Mesendoderm (in vitro differentiated cells): ENCODE measurements around the gene IMMP2L.

Source experiments
- DNase-seq: peaks from one replicate; pipeline ENCODE4 v3.0.0; 2013
- H2AK5ac ChIP-seq: 2 replicates; pipeline ENCODE4 v1.6.1; 2013; ENCODE audit warnings: low read length, inconsistent platforms
- H2BK120ac ChIP-seq: 2 replicates; pipeline ENCODE4 v1.6.1; 2013; ENCODE audit warnings: low read depth, mild to moderate bottlenecking, low read length, moderate library complexity, mixed read lengths
- H2BK15ac ChIP-seq: replicated peaks from 2 replicates; pipeline ENCODE4 v1.6.1; 2013; ENCODE audit warnings: low read depth, mild to moderate bottlenecking, moderate library complexity
- H2BK5ac ChIP-seq: 2 replicates; pipeline ENCODE4 v1.6.1; 2013; ENCODE audit warnings: low read length, inconsistent platforms
- H3K18ac ChIP-seq: 2 replicates; pipeline ENCODE4 v1.6.1; 2013; ENCODE audit warnings: mild to moderate bottlenecking, low read length, mixed read lengths
- H3K23ac ChIP-seq: one replicate; pipeline ENCODE4 v1.6.1; 2013; ENCODE audit warnings: low read length
- H3K27ac ChIP-seq: 2 replicates; pipeline ENCODE4 v1.5.1; 2013; ENCODE audit warnings: low read depth, mild to moderate bottlenecking, inconsistent platforms, low read length, moderate library complexity
- H3K27me3 ChIP-seq: 2 replicates; pipeline ENCODE4 v1.6.1; 2013; ENCODE audit warnings: low read length, control low read depth, mild to moderate bottlenecking, inconsistent platforms; ENCODE audit not compliant: insufficient read depth, poor library complexity
- H3K36me3 ChIP-seq: 2 replicates; pipeline ENCODE4 v1.6.1; 2013; ENCODE audit warnings: low read length, inconsistent platforms; ENCODE audit not compliant: control insufficient read depth, insufficient read depth
- H3K4ac ChIP-seq: one replicate; pipeline ENCODE4 v1.6.1; 2013; ENCODE audit warnings: low read depth, mild to moderate bottlenecking, low read length, moderate library complexity
- H3K4me1 ChIP-seq: 2 replicates; pipeline ENCODE4 v1.6.1; 2013; ENCODE audit warnings: low read depth, low read length, inconsistent platforms; ENCODE audit not compliant: control insufficient read depth
- H3K4me2 ChIP-seq: 2 replicates; pipeline ENCODE4 v1.6.1; 2013; ENCODE audit warnings: low read length
- H3K4me3 ChIP-seq: 2 replicates; pipeline ENCODE4 v1.5.1; 2013; ENCODE audit warnings: mild to moderate bottlenecking, low read length
- H3K56ac ChIP-seq: one replicate; pipeline ENCODE4 v1.6.1; 2013; ENCODE audit warnings: low read length
- H3K79me1 ChIP-seq: 2 replicates; pipeline ENCODE4 v1.6.1; 2013; ENCODE audit warnings: low read length, inconsistent platforms
- H3K79me2 ChIP-seq: 2 replicates; pipeline ENCODE4 v1.6.1; 2013; ENCODE audit warnings: mild to moderate bottlenecking, low read length; ENCODE audit not compliant: control insufficient read depth, insufficient read depth
- H3K9ac ChIP-seq: 2 replicates; pipeline ENCODE4 v1.6.1; 2013; ENCODE audit warnings: low read length, inconsistent platforms
- H4K5ac ChIP-seq: one replicate; pipeline ENCODE4 v1.6.1; 2013; ENCODE audit warnings: low read length
- H4K8ac ChIP-seq: one replicate; pipeline ENCODE4 v1.6.1; 2013; ENCODE audit warnings: low read depth, mild to moderate bottlenecking, control low read depth, low read length, moderate library complexity
- WGBS: extraction: QIAGEN DNeasy Blood & Tissue Kit; methylation state at CpG from one replicate; pipeline ENCODE4 v1.1.7; 2013; ENCODE audit warnings: low lambda C conversion rate, missing lambda C conversion rate; ENCODE audit not compliant: insufficient coverage; ENCODE audit errors: extremely low coverage; 5-methylcytosine and 5-hydroxymethylcytosine counted together

Gene IMMP2L

GRCh38 chr7:110977127-110977737, 585.1 kb downstream of the IMMP2L start:
- H3K79me1 ChIP-seq, result no peaks in the 10 kb centered on the region
- no peak overlapping the region for H2BK5ac ChIP-seq
- H3K56ac ChIP-seq, result no peak overlapping the region
- WGBS, result no CpG with 5 or more reads among the region's 4 CpGs
- H3K18ac ChIP-seq, result no peak overlapping the region
- no peak overlapping the region for H4K5ac ChIP-seq
- H2BK120ac ChIP-seq, result no peak overlapping the region
- H3K79me2 ChIP-seq, result no peaks in the 10 kb centered on the region
- no peak overlapping the region for H3K23ac ChIP-seq
- DNase-seq, result no peak
- no peak overlapping the region for H3K9ac ChIP-seq
- no peak overlapping the region for H4K8ac ChIP-seq
- H3K4me3 ChIP-seq, result no peak overlapping the region
- no peak overlapping the region for H3K27ac ChIP-seq
- H3K36me3 ChIP-seq, result no peaks in the 10 kb centered on the region
- H3K4me1 ChIP-seq, result no peaks in the 10 kb centered on the region
- no peak overlapping the region for H3K4ac ChIP-seq
- H2AK5ac ChIP-seq, result no peak overlapping the region
- H2BK15ac ChIP-seq, result no peak overlapping the region
- H3K27me3 ChIP-seq, result no peaks in the 10 kb centered on the region
- H3K4me2 ChIP-seq, result no peak overlapping the region

DNA sequence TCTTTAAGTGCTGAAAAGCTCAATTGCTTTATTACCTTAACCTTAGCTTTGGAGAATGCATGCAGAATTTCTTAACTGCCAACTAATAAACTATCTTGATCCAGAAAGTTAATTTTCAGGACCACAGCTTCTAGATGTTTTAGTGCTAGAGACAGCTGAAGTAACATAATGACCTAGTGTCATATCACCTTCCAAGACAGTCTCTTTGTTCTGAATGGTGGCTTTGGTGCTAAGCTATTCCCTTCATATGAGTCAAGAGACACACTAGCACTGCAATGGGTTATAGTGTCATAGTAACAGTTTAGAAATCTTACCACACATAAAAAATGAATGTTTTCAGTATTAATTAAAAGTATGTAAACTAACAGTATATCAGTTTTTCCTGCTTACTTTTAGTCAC, 586.8 kb downstream of the IMMP2L start:
- Histone ChIP-seq H2BK5ac (no peak overlapping the region), H3K27ac (no peak overlapping the region)
- no peak for DNase-seq

GRCh38 chr7:110974441-110974840, 587.9 kb downstream of the IMMP2L start:
- no peaks in the 10 kb centered on the region for H3K4me1 ChIP-seq
- H2BK5ac ChIP-seq, result no peak overlapping the region
- no peak overlapping the region for H3K18ac ChIP-seq
- H3K4ac ChIP-seq, result no peak overlapping the region
- H3K4me3 ChIP-seq, result no peak overlapping the region
- H3K4me2 ChIP-seq, result no peak overlapping the region
- no peak overlapping the region for H2BK120ac ChIP-seq
- DNase-seq, result no peak
- no peak overlapping the region for H3K27ac ChIP-seq
- H2BK15ac ChIP-seq, result no peak overlapping the region
- no peaks in the 10 kb centered on the region for H3K36me3 ChIP-seq
- no peak overlapping the region for H2AK5ac ChIP-seq
- no peaks in the 10 kb centered on the region for H3K27me3 ChIP-seq
- H3K23ac ChIP-seq, result no peak overlapping the region
- no CpG with 5 or more reads among the region's 3 CpGs for whole genome bisulfite sequencing
- no peak overlapping the region for H3K56ac ChIP-seq
- no peaks in the 10 kb centered on the region for H3K79me1 ChIP-seq
- H4K8ac ChIP-seq, result no peak overlapping the region
- H3K79me2 ChIP-seq, result no peaks in the 10 kb centered on the region
- no peak overlapping the region for H3K9ac ChIP-seq
- no peak overlapping the region for H4K5ac ChIP-seq

More for the DNA sequence above, 586.8 kb downstream of the IMMP2L start:
- Histone ChIP-seq H3K4me3 (no peak overlapping the region), H3K4me2 (no peak overlapping the region), H4K5ac (no peak overlapping the region), H3K4ac (no peak overlapping the region), H3K27me3 (no peaks in the 10 kb centered on the region), H3K9ac (no peak overlapping the region), H3K4me1 (no peaks in the 10 kb centered on the region), H2BK120ac (no peak overlapping the region), H3K23ac (no peak overlapping the region), H3K79me2 (no peaks in the 10 kb centered on the region), H2BK15ac (no peak overlapping the region), H2AK5ac (no peak overlapping the region), H4K8ac (no peak overlapping the region), H3K79me1 (no peaks in the 10 kb centered on the region), H3K56ac (no peak overlapping the region), H3K18ac (no peak overlapping the region), H3K36me3 (no peaks in the 10 kb centered on the region)

DNA sequence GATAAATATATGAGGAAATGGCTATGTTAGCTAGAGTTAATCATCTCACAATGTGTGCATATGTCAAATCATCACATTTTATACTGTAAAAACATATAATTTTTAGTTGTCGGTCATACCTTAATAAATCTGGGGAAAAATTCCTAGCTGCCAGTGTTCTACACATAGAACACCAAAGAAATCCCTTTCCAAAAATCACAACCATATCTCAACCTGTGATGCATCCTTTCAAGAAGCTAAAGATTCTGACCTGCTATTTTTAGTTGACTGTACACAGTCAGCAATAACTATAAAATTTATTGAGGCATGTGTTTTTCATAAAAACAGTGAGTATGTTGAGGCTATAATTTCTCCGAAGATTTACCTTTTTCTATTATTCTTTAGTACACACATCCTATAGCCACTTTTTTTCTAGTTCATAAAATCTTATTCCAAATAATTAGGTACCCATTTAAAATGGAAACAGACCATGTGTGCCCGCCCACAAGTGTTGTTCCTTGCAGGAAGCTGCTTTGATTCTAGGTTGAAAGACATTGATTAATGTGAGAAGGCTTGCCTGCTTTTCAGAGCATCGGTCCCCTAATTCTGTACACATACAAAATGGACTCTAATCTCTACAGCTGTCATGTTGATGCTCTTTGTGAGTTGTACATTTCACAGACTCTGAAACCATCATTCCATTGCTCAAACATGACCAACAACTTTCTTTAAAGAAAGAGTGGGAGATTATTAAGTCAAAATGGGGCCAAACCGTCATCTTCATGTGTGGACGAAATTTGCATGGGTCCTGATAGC, 588.9 kb downstream of the IMMP2L start:
- Histone ChIP-seq H3K56ac (no peak overlapping the region), H3K23ac (no peak overlapping the region), H3K18ac (no peak overlapping the region), H2BK15ac (no peak overlapping the region), H3K36me3 (no peaks in the 10 kb centered on the region), H2AK5ac (no peak overlapping the region), H3K4me2 (no peak overlapping the region), H3K27me3 (no peaks in the 10 kb centered on the region), H3K9ac (no peak overlapping the region), H4K5ac (no peak overlapping the region), H3K4me1 (no peaks in the 10 kb centered on the region), H2BK5ac (no peak overlapping the region), H4K8ac (no peak overlapping the region), H3K4me3 (no peak overlapping the region), H3K4ac (no peak overlapping the region), H3K79me1 (no peaks in the 10 kb centered on the region), H2BK120ac (no peak overlapping the region), H3K27ac (no peak overlapping the region), H3K79me2 (no peaks in the 10 kb centered on the region)
- DNase-seq, result no peak
- WGBS, result no CpG with 5 or more reads among the region's 6 CpGs

- Histone ChIP-seq H4K5ac (no peak overlapping the region), H3K27me3 (no peaks in the 10 kb centered on the region), H3K27ac (no peak overlapping the region), H3K79me2 (no peaks in the 10 kb centered on the region), H3K79me1 (no peaks in the 10 kb centered on the region), H3K4me3 (no peak overlapping the region), H3K18ac (no peak overlapping the region), H3K4ac (no peak overlapping the region), H4K8ac (no peak overlapping the region), H3K4me2 (no peak overlapping the region), H2BK15ac (no peak overlapping the region), H3K36me3 (no peaks in the 10 kb centered on the region), H2BK5ac (no peak overlapping the region), H3K56ac (no peak overlapping the region), H2BK120ac (no peak overlapping the region), H2AK5ac (no peak overlapping the region), H3K4me1 (no peaks in the 10 kb centered on the region), H3K9ac (no peak overlapping the region), H3K23ac (no peak overlapping the region)
- no CpG with 5 or more reads among the region's 6 CpGs for WGBS
- DNase-seq, result no peak
These were observed 597.5 kb downstream of the IMMP2L start for GRCh38 chr7:110964775-110965174.

DNA sequence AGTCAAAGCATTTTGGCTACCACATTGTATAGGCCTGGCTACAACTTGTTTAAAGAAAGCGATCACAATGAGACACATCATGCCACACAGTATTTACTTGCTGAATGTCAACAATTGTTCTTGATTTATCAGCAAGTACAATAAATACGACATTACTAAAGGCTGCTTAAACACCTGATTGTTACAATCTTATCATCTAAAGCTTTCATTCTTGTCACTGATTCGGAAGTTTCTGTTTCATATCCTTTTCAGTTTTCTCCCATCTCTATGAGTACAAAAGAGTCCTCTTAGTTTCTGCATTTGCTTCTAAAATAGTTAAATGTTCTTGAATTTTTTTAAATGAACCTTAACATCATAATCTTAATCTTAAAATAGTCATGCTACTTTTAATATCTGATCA, 599.5 kb downstream of the IMMP2L start:
- peak; percentile 4 for DNase-seq
- Histone ChIP-seq H3K9ac (no peak overlapping the region), H3K18ac (no peak overlapping the region), H3K56ac (no peak overlapping the region), H4K5ac (no peak overlapping the region), H2BK15ac (no peak overlapping the region), H4K8ac (no peak overlapping the region), H3K4me2 (no peak overlapping the region), H3K36me3 (no peaks in the 10 kb centered on the region), H2BK5ac (no peak overlapping the region), H3K27ac (no peak overlapping the region), H3K79me2 (no peaks in the 10 kb centered on the region), H3K79me1 (no peaks in the 10 kb centered on the region), H3K23ac (no peak overlapping the region), H3K27me3 (no peaks in the 10 kb centered on the region), H3K4ac (no peak overlapping the region), H3K4me1 (no peaks in the 10 kb centered on the region), H3K4me3 (no peak overlapping the region), H2AK5ac (no peak overlapping the region), H2BK120ac (no peak overlapping the region)
- WGBS, result no CpG with 5 or more reads among the region's 3 CpGs
